GDM1 (cell line): Measurements from ENCODE around the gene SLC4A4.

Experiments
- DNase-seq: peaks from one replicate; lab custom pipeline; 2025; lab: John Stamatoyannopoulos, UW

Gene SLC4A4

DNA sequence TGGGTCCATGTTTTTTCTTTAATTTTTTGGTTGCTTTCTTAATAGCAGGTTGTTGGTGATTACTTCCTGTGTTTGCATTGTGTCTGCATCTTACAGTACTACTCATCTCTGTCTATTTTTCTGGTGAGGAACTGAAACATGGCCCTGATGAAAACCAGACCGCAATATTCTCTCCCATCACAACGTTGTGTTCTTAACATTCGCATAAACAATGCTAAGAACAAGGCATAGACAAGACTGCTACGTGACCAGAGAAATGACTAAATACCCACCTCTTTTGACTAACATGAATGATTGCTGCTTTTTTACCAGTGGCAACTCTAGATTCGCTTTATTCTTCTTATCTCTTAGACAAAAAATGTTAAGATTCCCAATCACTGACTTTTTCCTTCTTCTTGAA, 266.0 kb downstream of the SLC4A4 start:
- DNase-seq: no peak

DNA sequence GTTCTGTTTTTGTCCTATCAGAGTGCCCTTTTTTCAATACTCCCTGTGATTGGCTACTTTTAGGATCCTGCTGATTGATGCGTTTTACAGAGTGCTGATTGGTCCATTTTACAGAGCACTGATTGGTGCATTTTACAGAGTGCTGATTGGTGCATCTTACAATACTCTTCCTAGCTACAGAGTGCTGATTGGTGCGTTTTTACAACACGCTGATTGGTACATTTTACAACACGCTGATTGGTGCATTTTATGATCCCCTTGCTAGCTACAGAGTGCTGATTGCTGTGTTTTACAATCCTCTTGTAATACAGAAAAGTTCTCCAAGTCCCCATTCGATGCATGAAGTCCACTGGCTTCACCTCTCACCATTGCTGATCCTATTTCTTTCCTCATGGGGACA, 268.3 kb downstream of the SLC4A4 start:
- DNase-seq: no peak

DNA sequence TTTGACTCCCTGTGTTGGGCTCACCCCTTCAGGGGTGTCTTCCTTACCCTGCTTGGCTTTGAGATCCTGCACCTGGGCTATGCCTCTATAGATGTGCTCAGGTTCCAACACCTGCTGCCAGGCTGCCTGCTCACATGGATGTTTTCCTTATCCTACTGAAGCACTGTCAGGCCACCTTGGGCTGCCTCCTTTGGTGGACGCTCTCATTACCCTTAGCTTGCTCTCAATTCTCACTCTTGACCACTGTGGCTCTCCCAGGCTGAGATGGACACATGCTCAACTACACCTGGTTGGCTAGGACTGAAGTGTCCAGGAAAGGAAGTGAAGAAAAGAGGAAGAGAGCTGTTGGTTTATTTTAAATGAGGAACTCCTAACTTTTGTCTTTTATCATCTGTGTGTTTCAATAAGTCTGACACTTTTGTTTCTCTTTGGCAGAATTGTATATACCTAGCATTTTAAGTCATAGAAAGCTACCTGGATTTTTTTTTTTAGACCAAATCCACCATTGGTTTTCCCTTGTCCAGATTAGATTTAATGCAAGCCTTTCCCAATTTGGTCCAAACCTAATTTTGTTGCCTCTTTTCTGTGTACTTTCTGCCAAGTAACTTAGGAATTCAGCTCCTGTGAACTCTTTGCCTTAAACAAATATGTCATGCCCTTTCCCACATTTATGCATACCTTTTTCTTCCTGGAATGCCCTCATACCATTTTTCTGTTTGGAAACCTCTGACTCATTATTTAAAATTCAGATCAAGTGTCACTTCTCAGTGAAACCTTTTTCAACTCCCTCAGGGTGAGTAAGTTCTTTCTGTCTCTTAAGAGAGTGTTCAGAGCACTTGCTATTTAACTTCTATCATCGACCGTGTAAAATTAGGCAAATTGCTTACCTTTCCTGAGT, 269.2 kb downstream of the SLC4A4 start:
- no peak for DNase-seq

DNA sequence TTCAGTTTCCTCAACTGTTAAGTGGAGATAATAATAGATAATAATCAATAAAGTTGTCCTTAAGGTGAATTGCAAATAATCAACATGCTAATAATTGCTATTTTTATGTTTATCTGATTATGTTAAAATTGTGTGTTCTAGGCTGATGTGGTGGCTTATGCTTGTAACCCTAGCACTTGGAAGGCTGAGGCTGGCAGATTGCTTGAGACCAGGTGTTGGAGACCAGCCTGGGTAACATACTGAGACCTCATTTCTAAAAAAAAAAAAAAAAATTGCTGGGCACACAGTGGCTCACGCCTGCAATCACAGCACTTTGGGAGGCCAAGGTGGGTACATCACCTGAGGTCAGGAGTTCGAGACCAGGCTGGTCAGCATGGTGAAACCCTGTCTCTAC, 269.9 kb downstream of the SLC4A4 start:
- DNase-seq: no peak

DNA sequence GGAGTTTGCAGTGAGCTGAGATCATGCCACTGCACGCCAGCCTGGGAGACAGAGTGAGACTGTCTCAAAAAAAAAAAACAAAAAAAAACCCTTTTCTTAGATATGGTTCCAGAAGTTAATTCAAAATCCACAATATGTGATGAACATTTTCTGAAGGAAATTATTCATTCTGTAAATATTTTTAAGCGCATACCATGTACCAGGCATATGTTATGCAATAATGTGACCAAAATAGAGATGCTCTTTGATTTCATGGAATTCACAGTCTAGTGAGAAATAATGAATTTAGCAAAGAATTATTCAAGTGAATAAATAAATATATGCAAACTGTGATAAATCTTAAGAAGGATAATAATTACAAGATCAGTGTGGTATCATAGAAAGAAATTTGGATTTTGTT, 270.3 kb downstream of the SLC4A4 start:
- DNase-seq: no peak

DNA sequence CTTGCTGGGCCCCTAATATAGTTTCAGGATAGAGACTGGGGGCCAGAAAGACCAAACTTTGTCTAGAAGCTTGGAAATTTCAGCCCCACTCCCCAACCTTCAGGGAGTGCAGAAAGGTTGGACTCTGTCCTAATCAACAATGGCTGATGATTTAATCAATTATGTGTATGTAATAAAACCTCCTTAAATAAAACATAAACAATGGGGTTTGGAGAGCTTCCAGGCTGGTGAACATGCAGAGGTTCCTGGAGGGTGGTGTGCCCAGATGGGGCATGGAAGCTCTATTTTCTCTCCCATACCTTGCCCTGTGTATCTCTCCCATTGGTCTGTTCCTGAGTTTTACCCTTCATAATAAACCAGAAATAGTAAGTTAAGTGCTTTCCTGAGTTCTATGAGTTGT, 270.8 kb downstream of the SLC4A4 start:
- DNase-seq: no peak

DNA sequence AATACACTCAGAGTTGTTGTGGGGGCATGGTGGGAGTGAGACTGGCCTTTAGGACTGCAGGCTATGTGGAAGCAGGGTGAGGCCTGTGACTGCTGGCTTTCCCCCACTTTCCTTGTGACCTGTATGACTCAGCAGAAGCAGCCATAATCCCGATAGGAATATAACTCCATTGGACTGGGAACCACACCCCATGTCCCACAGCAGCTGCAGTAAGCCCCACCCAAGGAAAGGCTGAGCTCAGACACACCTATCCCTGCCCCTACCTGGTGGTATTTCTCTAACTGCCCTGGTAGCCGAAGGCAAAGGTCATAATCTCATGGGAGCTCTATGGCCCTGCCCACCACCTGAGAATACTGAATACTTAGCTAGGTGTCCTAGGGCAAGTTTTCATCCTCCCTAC, 275.8 kb downstream of the SLC4A4 start:
- DNase-seq: no peak

DNA sequence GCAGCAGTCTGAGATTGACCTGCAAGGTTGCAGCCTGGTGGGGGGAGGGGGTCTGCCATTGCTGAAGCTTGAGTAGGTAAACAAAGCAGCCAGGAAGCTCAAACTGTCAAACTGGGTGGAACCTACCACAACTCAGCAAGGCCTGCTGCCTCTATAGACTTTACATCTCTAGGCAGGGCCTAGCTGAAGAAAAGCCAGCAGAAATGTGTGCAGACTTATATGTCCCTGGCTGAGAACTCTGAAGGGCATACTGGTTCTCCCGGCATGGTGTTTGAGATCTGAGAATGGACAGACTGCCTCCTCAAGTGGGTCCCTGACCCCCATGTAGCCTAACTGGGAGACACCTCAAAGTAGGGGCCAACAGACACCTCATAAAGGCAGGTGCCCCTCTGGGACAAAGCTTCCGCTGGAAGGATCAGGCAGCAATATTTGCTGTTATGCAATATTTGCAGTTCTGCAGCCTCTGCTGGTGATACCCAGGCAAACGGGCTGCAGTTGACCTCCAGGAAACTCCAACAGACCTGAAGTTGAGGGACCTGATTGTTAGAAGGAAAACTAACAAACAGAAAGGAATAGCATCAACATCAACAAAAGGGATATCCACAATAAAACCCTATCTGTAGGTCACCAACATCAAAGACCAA, 277.5 kb downstream of the SLC4A4 start:
- no peak for DNase-seq
